H9 (cell line): ENCODE measurements around the gene MN1. TPM values are rescaled to one million over a fixed set of nuclear protein-coding genes. Genes with fewer than 3 reads are reported as not detected.

Experiments
- DNase-seq: peaks from one replicate; pipeline ENCODE4 v3.0.0-alpha.2; 2017
- H2AFZ ChIP-seq: one replicate; pipeline ENCODE4 v1.6.1; 2013; ENCODE audit warnings: mild to moderate bottlenecking, low read length, control low read depth, moderate library complexity
- H2AK5ac ChIP-seq: 2 replicates; pipeline ENCODE4 v1.6.1; 2013; ENCODE audit warnings: low read length, control low read depth, mixed read lengths; ENCODE audit not compliant: insufficient read length
- H2BK120ac ChIP-seq: one replicate; pipeline ENCODE4 v1.6.1; 2013; ENCODE audit warnings: low read depth, mild to moderate bottlenecking, low read length, control low read depth, inconsistent platforms; ENCODE audit not compliant: poor library complexity, severe bottlenecking
- H2BK12ac ChIP-seq: 2 replicates; pipeline ENCODE4 v1.6.1; 2013; ENCODE audit warnings: low read length, control low read depth, mixed read lengths, low read depth; ENCODE audit not compliant: insufficient read length
- H2BK15ac ChIP-seq: 2 replicates; pipeline ENCODE4 v1.6.1; 2013; ENCODE audit warnings: low read depth, low read length, control low read depth
- H2BK20ac ChIP-seq: one replicate; pipeline ENCODE4 v1.6.1; 2013; ENCODE audit warnings: low read depth, mild to moderate bottlenecking, low read length, control low read depth, inconsistent platforms; ENCODE audit not compliant: poor library complexity, severe bottlenecking
- H2BK5ac ChIP-seq: 2 replicates; pipeline ENCODE4 v1.6.1; 2013; ENCODE audit warnings: low read length, control low read depth, mixed read lengths; ENCODE audit not compliant: insufficient read length
- H3K14ac ChIP-seq: 2 replicates; pipeline ENCODE4 v1.6.1; 2013; ENCODE audit warnings: low read length, control low read depth; ENCODE audit not compliant: insufficient read depth
- H3K18ac ChIP-seq: 2 replicates; pipeline ENCODE4 v1.6.1; 2013; ENCODE audit warnings: low read depth, mild to moderate bottlenecking, mixed read lengths, low read length, control low read depth; ENCODE audit not compliant: insufficient read length
- H3K23ac ChIP-seq: 2 replicates; pipeline ENCODE4 v1.6.1; 2013; ENCODE audit warnings: low read length, control low read depth, mixed read lengths, low read depth; ENCODE audit not compliant: insufficient read length
- H3K23me2 ChIP-seq: 2 replicates; pipeline ENCODE4 v1.6.1; 2013; ENCODE audit warnings: low read depth, mild to moderate bottlenecking, mixed read lengths, low read length, control low read depth; ENCODE audit not compliant: insufficient read length, poor library complexity, severe bottlenecking
- H3K27ac ChIP-seq: 2 replicates; pipeline ENCODE4 v1.5.1; 2013; ENCODE audit warnings: low read length, control low read depth, mixed read lengths, low read depth; ENCODE audit not compliant: insufficient read length
- H3K27me3 ChIP-seq: 2 replicates; pipeline ENCODE4 v1.6.1; 2013; ENCODE audit warnings: low read length, control low read depth, inconsistent platforms; ENCODE audit not compliant: insufficient read depth
- H3K4ac ChIP-seq: 2 replicates; pipeline ENCODE4 v1.6.1; 2013; ENCODE audit warnings: low read depth, mild to moderate bottlenecking, control low read depth, inconsistent platforms, low read length, moderate library complexity
- H3K4me1 ChIP-seq: 2 replicates; pipeline ENCODE4 v1.6.1; 2013; ENCODE audit warnings: low read length, control low read depth, inconsistent platforms; ENCODE audit not compliant: insufficient read depth
- H3K4me2 ChIP-seq: 2 replicates; pipeline ENCODE4 v1.6.1; 2013; ENCODE audit warnings: low read length, control low read depth, mixed read lengths; ENCODE audit not compliant: insufficient read length, insufficient read depth
- H3K56ac ChIP-seq: 2 replicates; pipeline ENCODE4 v1.6.1; 2013; ENCODE audit warnings: low read depth, mild to moderate bottlenecking, mixed read lengths, low read length, control low read depth; ENCODE audit not compliant: insufficient read length
- H3K79me1 ChIP-seq: 2 replicates; pipeline ENCODE4 v1.6.1; 2013; ENCODE audit warnings: low read depth, mild to moderate bottlenecking, moderate library complexity, low read length, control low read depth, inconsistent platforms; ENCODE audit not compliant: insufficient read depth, poor library complexity, severe bottlenecking
- H3K79me2 ChIP-seq: 2 replicates; pipeline ENCODE4 v1.6.1; 2013; ENCODE audit warnings: low read length, control low read depth, inconsistent platforms; ENCODE audit not compliant: insufficient read depth
- H3K9ac ChIP-seq: 2 replicates; pipeline ENCODE4 v1.6.1; 2013; ENCODE audit warnings: low read length, control low read depth, mixed read lengths; ENCODE audit not compliant: insufficient read length; ENCODE audit errors: extremely low read depth
- H3K9me3 ChIP-seq: one replicate; pipeline ENCODE4 v1.6.1; 2013; ENCODE audit warnings: low read depth, low read length, inconsistent platforms; ENCODE audit not compliant: control insufficient read depth
- H3T11ph ChIP-seq: one replicate; pipeline ENCODE4 v1.6.1; 2013; ENCODE audit warnings: mild to moderate bottlenecking, low read length, control low read depth, inconsistent platforms
- H4K20me1 ChIP-seq: one replicate; pipeline ENCODE4 v1.6.1; 2013; ENCODE audit not compliant: control insufficient read depth, insufficient read length, insufficient read depth
- H4K5ac ChIP-seq: 2 replicates; pipeline ENCODE4 v1.6.1; 2013; ENCODE audit warnings: low read depth, mild to moderate bottlenecking, mixed read lengths, low read length, control low read depth; ENCODE audit not compliant: insufficient read length
- H4K8ac ChIP-seq: replicated peaks from 2 replicates; pipeline ENCODE4 v1.6.1; 2013; ENCODE audit warnings: low read length, control low read depth, mixed read lengths, low read depth; ENCODE audit not compliant: insufficient read length
- H4K91ac ChIP-seq: 2 replicates; pipeline ENCODE4 v1.6.1; 2013; ENCODE audit warnings: low read depth, mild to moderate bottlenecking, moderate library complexity, mixed read lengths, low read length, control low read depth; ENCODE audit not compliant: insufficient read length
- H3K27ac Mint-ChIP-seq, 3 experiments: 2 replicates in 2 of 3; 3 replicates in 1 of 3; pipeline ENCODE4 v1.8.0; 2020 to 2021; ENCODE audit warnings: mixed read lengths in 3 of 3, mild to moderate bottlenecking in 1 of 3, moderate library complexity in 1 of 3
- H3K27me3 Mint-ChIP-seq: 2 replicates; pipeline ENCODE4 v1.8.0; 2021; ENCODE audit warnings: low read depth, mild to moderate bottlenecking, moderate library complexity, mixed read lengths
- H3K36me3 Mint-ChIP-seq, 3 experiments: 2 replicates in 2 of 3; 3 replicates in 1 of 3; pipeline ENCODE4 v1.8.0; 2020 to 2021; ENCODE audit warnings: low read depth in 3 of 3, mixed read lengths in 3 of 3; ENCODE audit not compliant: insufficient read depth in 1 of 3
- H3K4me1 Mint-ChIP-seq, 2 experiments: 2 replicates each; pipeline ENCODE4 v1.8.0; 2020; ENCODE audit warnings: mixed read lengths in 2 of 2
- H3K4me3 Mint-ChIP-seq, 2 experiments: 2 replicates in 1 of 2; 3 replicates in 1 of 2; pipeline ENCODE4 v1.8.0; 2020 to 2021; ENCODE audit warnings: mild to moderate bottlenecking in 2 of 2, mixed read lengths in 2 of 2, moderate library complexity in 1 of 2
- H3K9me3 Mint-ChIP-seq, 2 experiments: 2 replicates in 1 of 2; 3 replicates in 1 of 2; pipeline ENCODE4 v1.8.0; 2020; ENCODE audit warnings: mild to moderate bottlenecking in 2 of 2, mixed read lengths in 2 of 2, moderate library complexity in 1 of 2
- WGBS: extraction: QIAGEN DNeasy Blood & Tissue Kit; methylation state at CpG from one replicate; pipeline ENCODE4 v1.1.7; 2013; ENCODE audit warnings: missing lambda C conversion rate, low lambda C conversion rate, mixed read lengths; ENCODE audit not compliant: insufficient read length; ENCODE audit errors: extremely low coverage; 5-methylcytosine and 5-hydroxymethylcytosine counted together
- total RNA-seq: library from RNA; stranded (reverse); gene quantifications from 2 replicates; pipeline ENCODE4 v1.2.1, GENCODE V29; 2021
- TF ChIP-seq, protein P1 (sequence below): fragments of 200-600 bp; sonication (generic); conservative IDR thresholded peaks from 3 replicates; pipeline ENCODE4 v1.8.0; 2021; ENCODE audit warnings: antibody characterized with exemption, mild to moderate bottlenecking

MN1 gene
- total RNA-seq, 1 experiment from 2014 or later = 2.8 TPM

DNA sequence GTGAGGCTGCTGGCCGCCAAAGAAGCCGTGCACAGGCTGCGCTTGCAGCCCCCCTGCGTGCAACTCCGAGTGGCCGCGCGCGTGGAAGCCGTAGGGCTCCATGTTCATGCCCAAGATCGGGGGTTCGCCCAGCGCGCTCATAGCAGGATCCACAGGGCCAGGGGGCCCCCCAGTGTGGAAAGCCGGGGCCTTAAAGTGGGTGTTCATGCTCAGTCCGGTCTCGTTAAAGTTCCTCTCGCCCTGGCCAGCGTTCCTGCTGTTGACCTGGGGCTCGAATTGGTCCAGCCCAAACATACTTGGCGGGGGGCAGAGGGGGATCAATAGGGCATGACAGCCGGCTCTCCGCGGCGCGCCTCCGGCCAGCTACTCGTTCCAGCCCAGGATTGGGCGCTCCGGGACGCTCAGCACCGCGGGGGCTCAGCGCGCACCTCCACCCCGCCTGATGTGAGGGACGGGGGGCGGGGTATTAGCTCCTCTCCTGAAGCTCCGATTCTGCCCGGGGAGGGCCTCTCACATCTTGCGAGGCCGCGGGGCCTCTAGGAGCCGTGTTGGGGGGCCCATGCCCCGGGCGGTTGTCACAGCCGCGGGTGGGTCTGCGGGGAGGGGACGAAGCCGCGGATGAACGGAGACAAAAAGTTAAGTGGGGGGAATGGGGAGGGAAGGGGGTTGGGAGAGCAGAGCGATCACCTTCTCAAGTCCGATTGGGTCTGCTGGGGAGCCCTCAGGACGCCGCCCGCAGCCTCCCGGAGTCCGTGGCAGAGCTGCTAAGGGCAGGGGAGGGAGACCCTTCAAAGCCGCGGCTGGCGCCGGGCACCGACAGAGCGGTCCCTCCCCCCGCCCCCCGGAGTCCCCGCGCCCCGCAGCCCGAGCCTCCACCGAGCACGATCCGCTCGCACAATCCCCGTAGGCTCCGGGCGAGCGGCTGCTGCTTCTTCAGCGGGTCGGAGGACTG is 1.0 kb downstream of the MN1 start:
- H2BK5ac ChIP-seq = no peak overlapping the region
- H3K4me1 ChIP-seq = no peaks in the 10 kb centered on the region
- H3K36me3 Mint-ChIP-seq = peaks cover 0 to 2% (median 0%) of the 10 kb centered on the region in 3 experiments; a peak in 2 of 7 replicates
- no peak overlapping the region for H3K9ac ChIP-seq
- no peak overlapping the region for H4K8ac ChIP-seq
- no peak overlapping the region for H2BK12ac ChIP-seq
- H4K91ac ChIP-seq = no peak overlapping the region
- H3K4ac ChIP-seq = no peak overlapping the region
- H4K20me1 ChIP-seq = no peaks in the 10 kb centered on the region
- no peak overlapping the region for H3K56ac ChIP-seq
- DNase-seq = no peak
- no peak overlapping the region for H3K18ac ChIP-seq
- no peak overlapping the region for H3K23ac ChIP-seq
- H3T11ph ChIP-seq = no peak overlapping the region
- peaks cover 88% of the 10 kb centered on the region for H3K27me3 Mint-ChIP-seq
- peaks cover 42 to 51% of the 10 kb centered on the region in 2 experiments for H3K4me1 Mint-ChIP-seq
- H3K79me1 ChIP-seq = no peaks in the 10 kb centered on the region
- H3K27ac Mint-ChIP-seq = no peak overlapping the region; a peak in 1 of 7 replicates
- no CpG with 5 or more reads among the region's 82 CpGs for WGBS
- no peak overlapping the region for H4K5ac ChIP-seq
- H2BK20ac ChIP-seq = no peak overlapping the region
- H2BK120ac ChIP-seq = no peak overlapping the region
- H3K23me2 ChIP-seq = peaks cover 24% of the 10 kb centered on the region
- no peak overlapping the region for H2AFZ ChIP-seq
- H3K14ac ChIP-seq = no peak overlapping the region; the same call in 1 of the 2 replicates
- H3K27ac ChIP-seq = no peak overlapping the region
- peak overlapping the region; percentile 56 for H3K4me2 ChIP-seq
- H3K9me3 ChIP-seq = no peaks in the 10 kb centered on the region
- peaks cover 61% of the 10 kb centered on the region; the same call in 1 of the 2 replicates for H3K27me3 ChIP-seq
- no peaks in the 10 kb centered on the region for H3K79me2 ChIP-seq
- H3K9me3 Mint-ChIP-seq = no peaks in the 10 kb centered on the region; a peak in 2 of 5 replicates
- no peak overlapping the region for H2AK5ac ChIP-seq
- H2BK15ac ChIP-seq = no peak overlapping the region
- TF ChIP-seq, protein P1, sequence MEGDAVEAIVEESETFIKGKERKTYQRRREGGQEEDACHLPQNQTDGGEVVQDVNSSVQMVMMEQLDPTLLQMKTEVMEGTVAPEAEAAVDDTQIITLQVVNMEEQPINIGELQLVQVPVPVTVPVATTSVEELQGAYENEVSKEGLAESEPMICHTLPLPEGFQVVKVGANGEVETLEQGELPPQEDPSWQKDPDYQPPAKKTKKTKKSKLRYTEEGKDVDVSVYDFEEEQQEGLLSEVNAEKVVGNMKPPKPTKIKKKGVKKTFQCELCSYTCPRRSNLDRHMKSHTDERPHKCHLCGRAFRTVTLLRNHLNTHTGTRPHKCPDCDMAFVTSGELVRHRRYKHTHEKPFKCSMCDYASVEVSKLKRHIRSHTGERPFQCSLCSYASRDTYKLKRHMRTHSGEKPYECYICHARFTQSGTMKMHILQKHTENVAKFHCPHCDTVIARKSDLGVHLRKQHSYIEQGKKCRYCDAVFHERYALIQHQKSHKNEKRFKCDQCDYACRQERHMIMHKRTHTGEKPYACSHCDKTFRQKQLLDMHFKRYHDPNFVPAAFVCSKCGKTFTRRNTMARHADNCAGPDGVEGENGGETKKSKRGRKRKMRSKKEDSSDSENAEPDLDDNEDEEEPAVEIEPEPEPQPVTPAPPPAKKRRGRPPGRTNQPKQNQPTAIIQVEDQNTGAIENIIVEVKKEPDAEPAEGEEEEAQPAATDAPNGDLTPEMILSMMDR = no peak
- H3K4me3 Mint-ChIP-seq = peak overlapping the region; percentile 65 to 86
